Posterior vena cava (tissue), 2 donors: ENCODE measurements around the gene ALDOC. TPM values are rescaled to one million over a fixed set of nuclear protein-coding genes. Genes with fewer than 3 reads are reported as not detected.

Experiments
- total RNA-seq, 2 donors: library from RNA; stranded (reverse); fragmentation: NEBNext Ultra II Directional; extraction: Animal tissue kit (Norgen Biotek cat#: 25700); gene quantifications; one replicate each; pipeline ENCODE4 v1.2.1, GENCODE V29; 2021
- donor health status: DM: yes; HTN: yes; CAD: no.
- donor health status: DM: yes; HTN: yes; CAD: no.

The ALDOC gene
- total RNA-seq, 2 donors from 2014 or later: 6.9 to 8.4 TPM

Other genes starting within 250 kb of the ALDOC start
- 10 to 100 TPM; 28.3 to 34.9 TPM for gene IFT20, start 241.4 kb downstream of the ALDOC start, total RNA-seq
- 10 to 100 TPM; 39.7 to 45.9 TPM for gene TNFAIP1, start 241.1 kb downstream of the ALDOC start, total RNA-seq
- gene POLDIP2, start 219.4 kb downstream of the ALDOC start, total RNA-seq: 10 to 100 TPM; 53.5 to 54.4 TPM
- not detected for gene SEBOX, start 211.7 kb downstream of the ALDOC start, total RNA-seq
- 1 to 10 TPM; 1.8 to 5.4 TPM for gene VTN, start 206.6 kb downstream of the ALDOC start, total RNA-seq
- 10 to 100 TPM; 15.0 to 16.1 TPM for gene SARM1, start 205.2 kb downstream of the ALDOC start, total RNA-seq
- gene SLC46A1, start 170.7 kb downstream of the ALDOC start, total RNA-seq: 10 to 100 TPM in 1 of 2 donors, 1 to 10 TPM in 1; 6.0 to 10.6 TPM
- under 1 TPM in 1 of 2 donors, not detected in 1; 0.14 TPM for gene SLC13A2, start 103.3 kb downstream of the ALDOC start, total RNA-seq
- gene FOXN1, start 70.5 kb downstream of the ALDOC start, total RNA-seq: not detected
- gene UNC119, start 24.3 kb downstream of the ALDOC start, total RNA-seq: 10 to 100 TPM; 12.9 to 15.6 TPM
- 10 to 100 TPM; 27.6 to 33.8 TPM for gene PIGS, start 5.4 kb downstream of the ALDOC start, total RNA-seq
- gene SPAG5, start 22.1 kb upstream of the ALDOC start, total RNA-seq: 1 to 10 TPM; 1.8 to 1.9 TPM
- 10 to 100 TPM in 1 of 2 donors, 1 to 10 TPM in 1; 4.7 to 10.1 TPM for gene RSKR, start 37.3 kb upstream of the ALDOC start, total RNA-seq
- gene BLTP2, start 68.3 kb upstream of the ALDOC start, total RNA-seq: 100 to 1,000 TPM; 105 to 120 TPM
- 10 to 100 TPM; 30.7 to 33.5 TPM for gene SDF2, start 85.0 kb upstream of the ALDOC start, total RNA-seq
- gene SUPT6H, start 85.3 kb upstream of the ALDOC start, total RNA-seq: 10 to 100 TPM; 54.4 to 57.6 TPM
- 1 to 10 TPM; 1.2 to 2.1 TPM for gene PROCA1, start 135.0 kb upstream of the ALDOC start, total RNA-seq
- gene RAB34, start 141.0 kb upstream of the ALDOC start, total RNA-seq: 10 to 100 TPM; 75.0 to 90.2 TPM
- 100 to 1,000 TPM; 981 to 999 TPM for gene RPL23A, start 143.1 kb upstream of the ALDOC start, total RNA-seq
- gene TLCD1, start 149.3 kb upstream of the ALDOC start, total RNA-seq: 1 to 10 TPM; 2.2 to 3.1 TPM
- gene NEK8, start 151.9 kb upstream of the ALDOC start, total RNA-seq: 1 to 10 TPM; 2.3 TPM
- gene TRAF4, start 167.1 kb upstream of the ALDOC start, total RNA-seq: 10 to 100 TPM; 10.2 to 10.8 TPM